NCI-H2227 treated with DMSO at 0.1 percent for 48 hours (cell line): ENCODE data around the gene SLC7A6.
"Not testable (repeated sequence)": the region's sequence is repeated elsewhere in the genome, so short reads cannot be mapped to it uniquely, and the experiment has no call there.

Source experiments
- DNase-seq: peaks from one replicate; lab custom pipeline; 2025; lab: John Stamatoyannopoulos, UW

SLC7A6 gene

GRCh38 chr16:68283801-68284598, 19.7 kb downstream of the SLC7A6 start:
- no peak for DNase-seq

DNA sequence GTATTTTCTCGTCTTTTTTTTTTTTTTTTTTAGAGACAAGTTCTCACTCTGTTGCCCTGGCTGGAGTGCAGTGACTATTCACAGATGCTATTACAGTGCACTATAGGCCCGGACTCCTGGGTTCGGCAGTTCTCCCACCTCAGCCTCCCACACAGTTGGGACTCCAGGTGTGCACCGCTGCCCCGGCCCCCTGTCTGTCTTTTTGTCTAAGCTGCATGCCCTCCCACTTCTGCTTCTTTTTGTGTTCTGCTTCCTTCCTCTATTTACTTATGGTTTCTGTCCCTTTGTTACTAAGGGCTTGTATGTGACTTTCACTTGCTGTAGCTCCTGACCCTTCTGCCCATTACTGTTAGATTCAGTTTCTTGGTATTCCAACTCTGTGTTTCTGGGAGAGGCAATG, 20.5 kb downstream of the SLC7A6 start:
- DNase-seq, result no peak

GRCh38 chr16:68285683-68286082, 21.4 kb downstream of the SLC7A6 start:
- no peak for DNase-seq

GRCh38 chr16:68286153-68287074, 22.1 kb downstream of the SLC7A6 start:
- no peak for DNase-seq

- no peak for DNase-seq
Observed at GRCh38 chr16:68287276-68288251, 23.2 kb downstream of the SLC7A6 start.

GRCh38 chr16:68288252-68288650, 23.9 kb downstream of the SLC7A6 start:
- no peak for DNase-seq

- DNase-seq, result not testable (repeated sequence)
Observed at GRCh38 chr16:68288796-68289195, 24.5 kb downstream of the SLC7A6 start.

GRCh38 chr16:68289202-68289601, 24.9 kb downstream of the SLC7A6 start:
- DNase-seq, result no peak

GRCh38 chr16:68289621-68290329, 25.4 kb downstream of the SLC7A6 start:
- DNase-seq, result no peak

DNA sequence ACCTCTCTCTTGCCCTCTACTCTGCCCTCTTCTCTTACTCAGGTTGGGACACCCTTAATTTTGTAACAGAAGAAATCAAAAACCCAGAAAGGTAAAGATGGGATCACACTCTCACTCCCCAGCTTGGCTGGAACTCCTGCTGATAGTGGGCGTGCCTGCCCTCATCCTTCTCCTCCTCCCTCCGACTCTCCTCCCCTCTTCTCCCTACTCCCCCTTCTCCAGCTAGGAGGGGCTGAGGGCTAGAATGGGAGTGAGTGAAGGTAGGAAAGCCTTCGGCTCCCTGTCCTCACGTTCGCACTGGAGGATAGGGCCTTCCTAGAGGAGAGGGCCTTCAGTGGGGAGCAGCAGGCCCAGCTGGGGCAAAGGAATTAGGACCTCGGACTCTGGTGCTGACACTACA, 26.1 kb downstream of the SLC7A6 start:
- no peak for DNase-seq

GRCh38 chr16:68291227-68291626, 26.9 kb downstream of the SLC7A6 start:
- no peak for DNase-seq

DNA sequence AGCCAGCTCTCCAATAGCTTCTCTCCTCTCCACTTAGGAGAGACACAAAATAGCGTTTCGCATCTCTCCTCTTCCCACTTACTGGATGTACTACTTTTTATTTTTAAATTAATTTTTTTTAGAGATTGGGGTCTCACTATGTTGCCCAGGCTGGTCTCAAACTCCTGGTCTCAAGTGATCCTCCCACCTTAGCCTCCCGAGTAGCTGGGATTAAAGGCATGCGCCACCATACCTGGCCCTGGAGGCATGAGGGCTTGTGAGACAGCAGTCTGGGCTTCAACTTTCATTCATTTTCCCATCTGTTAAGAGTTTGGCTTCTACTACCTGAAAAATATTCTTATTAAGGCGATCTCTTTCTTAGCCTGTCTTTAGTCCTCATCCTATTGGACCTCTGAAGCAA, 28.1 kb downstream of the SLC7A6 start:
- DNase-seq, result no peak

GRCh38 chr16:68296291-68296690, 32.0 kb downstream of the SLC7A6 start:
- no peak for DNase-seq

- no peak for DNase-seq
Observed at GRCh38 chr16:68296693-68297092, 32.4 kb downstream of the SLC7A6 start.

DNA sequence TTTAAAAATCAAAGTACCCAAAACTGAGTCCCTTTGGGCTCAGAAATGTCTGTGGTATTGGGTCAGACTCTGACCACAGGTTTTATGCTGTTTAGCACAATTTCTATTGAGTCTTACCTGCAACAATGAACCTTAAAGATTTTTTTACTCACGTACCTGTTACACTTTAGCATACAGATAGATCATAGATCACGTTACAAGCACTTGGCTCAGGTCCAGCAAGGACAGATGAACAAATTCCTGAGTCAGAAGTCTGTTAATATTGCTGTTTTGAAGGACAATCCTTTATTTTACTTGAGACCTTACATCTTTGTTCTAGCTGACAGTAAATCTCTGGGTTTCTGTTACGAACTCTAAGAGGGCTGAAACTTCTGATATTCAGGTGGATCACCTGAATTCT, 33.6 kb downstream of the SLC7A6 start:
- DNase-seq, result no peak

- no peak for DNase-seq
Observed at GRCh38 chr16:68298312-68298711, 34.0 kb downstream of the SLC7A6 start.

- no peak for DNase-seq
Observed at GRCh38 chr16:68298907-68299561, 34.7 kb downstream of the SLC7A6 start.

DNA sequence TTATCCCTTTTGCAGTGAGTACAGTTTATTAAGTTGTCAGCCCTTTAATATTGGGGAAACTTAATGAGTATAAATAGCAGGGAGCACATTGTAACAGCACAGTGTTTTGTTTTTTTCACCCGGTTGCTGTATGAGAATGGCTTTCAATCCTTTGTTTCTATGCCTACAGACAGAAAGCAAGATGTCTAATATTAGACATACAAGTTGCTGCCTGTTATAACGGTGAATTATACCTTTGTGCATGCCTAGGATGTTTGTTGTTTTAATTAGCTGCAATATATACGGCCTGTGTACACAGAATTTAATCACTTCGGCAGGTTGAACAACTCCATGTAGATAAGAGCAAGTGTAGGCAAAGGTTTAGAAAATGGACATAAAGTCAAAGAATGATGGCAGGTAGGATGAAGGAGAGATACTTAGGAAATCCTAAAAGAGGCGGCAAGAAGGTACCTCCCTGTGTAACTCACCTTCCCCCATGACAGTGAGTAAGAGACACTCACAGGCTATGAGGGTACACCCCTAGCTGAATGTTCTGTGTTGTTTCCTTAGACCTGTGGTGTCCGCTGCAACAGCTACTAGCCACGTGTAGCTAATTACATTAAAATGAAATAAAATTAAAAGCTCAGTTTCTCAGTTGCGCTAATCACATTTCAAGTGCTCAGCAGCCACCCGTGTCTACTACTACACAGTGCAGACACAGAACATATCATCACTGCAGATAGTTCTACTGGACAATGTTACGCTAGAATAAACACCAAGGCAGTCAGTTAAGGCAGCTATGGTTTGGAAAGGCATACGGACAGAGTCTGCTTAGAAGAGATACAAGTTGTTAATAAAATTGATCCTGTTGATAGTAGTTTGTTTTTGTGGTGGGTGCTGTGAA, 35.5 kb downstream of the SLC7A6 start:
- DNase-seq, result no peak

- DNase-seq, result no peak
Observed at GRCh38 chr16:68300734-68301459, 36.6 kb downstream of the SLC7A6 start.
